Keratinocyte (primary cell): ENCODE measurements around the gene EEPD1.

Experiments used
- EZH2 ChIP-seq: IDR thresholded peaks from one replicate; pipeline ENCODE4 v1.6.1; 2012; ENCODE audit warnings: inconsistent platforms, mild to moderate bottlenecking, low read length, moderate library complexity
- TF ChIP-seq, protein P1 (sequence below), 3 experiments: IDR thresholded peaks in 1 of 3; conservative IDR thresholded peaks in 1 of 3; optimal IDR thresholded peaks in 1 of 3; 2 replicates in 2 of 3; 3 replicates in 1 of 3; pipeline versions ENCODE3 to v1.5.1; 2011; ENCODE audit warnings: low read length in 3 of 3, mild to moderate bottlenecking in 3 of 3, moderate library complexity in 2 of 3, control low read depth in 1 of 3, inconsistent platforms in 1 of 3; ENCODE audit not compliant: insufficient read depth in 2 of 3; ENCODE audit errors: extremely low read depth in 1 of 3

DNA sequence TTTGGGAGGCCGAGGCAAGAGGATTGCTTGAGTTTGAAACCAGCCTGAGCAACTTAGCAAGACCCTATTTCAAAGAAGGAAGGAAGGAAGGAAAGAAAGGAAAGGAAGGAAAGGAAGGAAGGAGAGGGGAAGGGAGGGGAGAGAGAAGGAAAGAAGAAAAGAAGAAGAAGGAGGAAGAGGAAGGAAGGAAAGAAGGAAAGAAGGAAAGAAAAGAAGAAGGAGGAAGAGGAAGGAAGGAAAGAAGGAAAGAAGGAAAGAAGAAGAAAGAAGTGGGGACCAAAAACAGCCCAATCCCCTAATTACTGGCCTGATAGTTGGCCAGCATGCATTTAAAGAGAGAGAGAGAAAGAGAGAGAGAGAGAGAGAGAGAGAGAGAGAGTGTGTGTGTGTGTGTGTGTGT, 66.4 kb downstream of the EEPD1 start:
- no peak for TF ChIP-seq EZH2
- TF ChIP-seq, protein P1, sequence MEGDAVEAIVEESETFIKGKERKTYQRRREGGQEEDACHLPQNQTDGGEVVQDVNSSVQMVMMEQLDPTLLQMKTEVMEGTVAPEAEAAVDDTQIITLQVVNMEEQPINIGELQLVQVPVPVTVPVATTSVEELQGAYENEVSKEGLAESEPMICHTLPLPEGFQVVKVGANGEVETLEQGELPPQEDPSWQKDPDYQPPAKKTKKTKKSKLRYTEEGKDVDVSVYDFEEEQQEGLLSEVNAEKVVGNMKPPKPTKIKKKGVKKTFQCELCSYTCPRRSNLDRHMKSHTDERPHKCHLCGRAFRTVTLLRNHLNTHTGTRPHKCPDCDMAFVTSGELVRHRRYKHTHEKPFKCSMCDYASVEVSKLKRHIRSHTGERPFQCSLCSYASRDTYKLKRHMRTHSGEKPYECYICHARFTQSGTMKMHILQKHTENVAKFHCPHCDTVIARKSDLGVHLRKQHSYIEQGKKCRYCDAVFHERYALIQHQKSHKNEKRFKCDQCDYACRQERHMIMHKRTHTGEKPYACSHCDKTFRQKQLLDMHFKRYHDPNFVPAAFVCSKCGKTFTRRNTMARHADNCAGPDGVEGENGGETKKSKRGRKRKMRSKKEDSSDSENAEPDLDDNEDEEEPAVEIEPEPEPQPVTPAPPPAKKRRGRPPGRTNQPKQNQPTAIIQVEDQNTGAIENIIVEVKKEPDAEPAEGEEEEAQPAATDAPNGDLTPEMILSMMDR (optimal IDR thresholded peaks at IDR 0.05 in 1 of 3, IDR thresholded peaks at IDR 0.05 in 1 of 3, conservative IDR thresholded peaks at IDR 0.05 in 1 of 3; ENCODE audit: extremely low read depth in 1 of 3, insufficient read depth in 2 of 3, low read length in 3 of 3), result no peak
